Ovary (tissue), 3 donors: ENCODE data around the gene BCORL1.

ENCODE experiments used
- CTCF ChIP-seq, 3 donors: fragments of 450-650 bp in 2 of 3; fragments of 200-600 bp in 1 of 3; IDR thresholded peaks; one replicate each; pipeline versions ENCODE4 v1.5.1 to v1.8.0; 2016 to 2022; ENCODE audit warnings: antibody characterized with exemption in 3 of 3, mild to moderate bottlenecking in 1 of 3
- EP300 ChIP-seq: sonication (generic); formaldehyde crosslinking; IDR thresholded peaks from one replicate; pipeline ENCODE4 v1.6.1; 2017; ENCODE audit warnings: antibody characterized with exemption
- POLR2A ChIP-seq: fragments of 450-650 bp; IDR thresholded peaks from one replicate; pipeline ENCODE4 v1.6.1; 2017; ENCODE audit warnings: antibody characterized with exemption, mild to moderate bottlenecking, moderate library complexity
- donor health status: DM: no; HTN: no; CAD: no.

- no peak for TF ChIP-seq CTCF (IDR thresholded peaks at IDR 0.05)
- TF ChIP-seq EP300, result no peak
- TF ChIP-seq POLR2A, result no peak
These were observed 45.1 kb downstream of the BCORL1 start for GRCh38 chrX:130027569-130027968.
